Glutamatergic neuron (in vitro differentiated cells): ENCODE results near the gene KCTD5. TPM values are rescaled to one million over a fixed set of nuclear protein-coding genes. Genes with fewer than 3 reads are reported as not detected.

Experiments
- DNase-seq: peaks from one replicate; pipeline ENCODE4 v3.0.0; 2022
- H3K27ac Mint-ChIP-seq: one replicate; pipeline ENCODE4 v1.8.0; 2020; ENCODE audit warnings: mild to moderate bottlenecking, mixed read lengths, inconsistent platforms; ENCODE audit not compliant: unreplicated experiment
- H3K27me3 Mint-ChIP-seq: one replicate; pipeline ENCODE4 v1.8.0; 2020; ENCODE audit warnings: mild to moderate bottlenecking, moderate library complexity, mixed read lengths, inconsistent platforms; ENCODE audit not compliant: unreplicated experiment
- H3K36me3 Mint-ChIP-seq: one replicate; pipeline ENCODE4 v1.8.0; 2020; ENCODE audit warnings: mild to moderate bottlenecking, mixed read lengths, inconsistent platforms; ENCODE audit not compliant: unreplicated experiment
- H3K4me1 Mint-ChIP-seq: one replicate; pipeline ENCODE4 v1.8.0; 2020; ENCODE audit warnings: mild to moderate bottlenecking, low read depth, mixed read lengths, inconsistent platforms; ENCODE audit not compliant: unreplicated experiment
- H3K4me3 Mint-ChIP-seq: one replicate; pipeline ENCODE4 v1.8.0; 2020; ENCODE audit warnings: mild to moderate bottlenecking, mixed read lengths, inconsistent platforms; ENCODE audit not compliant: unreplicated experiment
- H3K9me3 Mint-ChIP-seq: one replicate; pipeline ENCODE4 v1.8.0; 2020; ENCODE audit warnings: mild to moderate bottlenecking, moderate library complexity, mixed read lengths, inconsistent platforms; ENCODE audit not compliant: unreplicated experiment
- total RNA-seq: library from RNA; stranded (reverse); fragmentation: NEBNext Ultra II Directional; extraction: Animal tissue kit (Norgen Biotek cat#: 25700); gene quantifications from one replicate; pipeline ENCODE4 v1.2.1, GENCODE V29; 2021; ENCODE audit not compliant: unreplicated experiment
- TF ChIP-seq, protein P1 (sequence below): fragments of 200-600 bp; sonication (generic); IDR thresholded peaks from one replicate; pipeline ENCODE4 v1.5.0; 2021; ENCODE audit not compliant: partially characterized antibody, unreplicated experiment

KCTD5 gene
- total RNA-seq, 1 donor from 2014 or later = 41.2 TPM

DNA sequence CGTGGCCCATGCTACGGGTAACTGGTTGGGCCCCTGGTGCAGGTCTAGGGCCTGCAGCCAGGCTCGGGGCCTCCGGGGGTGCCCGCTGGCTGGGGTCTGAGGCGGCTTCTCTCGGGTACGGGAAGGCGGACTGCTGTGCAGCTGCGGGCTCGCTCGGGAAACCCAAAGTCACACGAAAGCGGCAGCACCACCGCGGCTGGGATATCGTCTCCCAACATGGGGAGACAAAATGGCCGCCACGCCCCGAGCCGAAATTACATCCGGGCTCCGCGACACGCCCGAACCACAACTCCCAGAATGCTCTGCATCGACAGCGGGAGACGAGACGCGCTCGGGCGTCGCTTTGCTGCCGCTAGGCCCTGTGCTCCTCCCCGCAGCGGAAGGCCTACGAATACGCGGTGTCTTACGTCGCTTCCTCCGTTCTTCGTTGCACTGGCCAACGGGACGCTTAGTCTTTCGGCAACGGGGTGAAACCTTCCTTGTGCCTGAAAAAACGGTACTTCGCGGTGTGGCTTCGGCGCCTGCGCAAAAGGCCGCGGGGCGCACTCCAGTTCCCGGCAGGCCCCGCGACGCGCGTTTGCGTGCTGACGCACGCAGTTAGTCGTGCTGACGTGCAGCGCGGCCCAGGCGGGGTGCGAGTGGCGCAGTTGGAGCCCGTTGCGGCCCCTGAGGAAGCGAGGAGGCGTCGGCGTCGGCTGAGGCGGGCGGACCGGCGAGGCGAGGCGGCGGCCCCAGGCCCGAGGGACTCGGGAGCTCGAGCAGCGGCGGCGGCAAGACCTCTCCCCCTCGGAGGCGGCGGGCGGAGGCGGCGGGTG lies 69.9 kb downstream of the KCTD5 start, which contains the start of gene SRRM2:
Gene SRRM2, plus strand, starts transcription at position 604 of the 815 bp plus-strand sequence. CDS start 3,727 bp downstream, outside the sequence.
- DNase-seq = peak; percentile 95
- H3K36me3 Mint-ChIP-seq = no peaks in the 10 kb centered on the region
- H3K9me3 Mint-ChIP-seq = peaks cover 23% of the 10 kb centered on the region
- peaks cover 33% of the 10 kb centered on the region for H3K4me1 Mint-ChIP-seq
- peak within 1 kb of the TSS; percentile 99 for H3K27ac Mint-ChIP-seq
- TF ChIP-seq, protein P1, sequence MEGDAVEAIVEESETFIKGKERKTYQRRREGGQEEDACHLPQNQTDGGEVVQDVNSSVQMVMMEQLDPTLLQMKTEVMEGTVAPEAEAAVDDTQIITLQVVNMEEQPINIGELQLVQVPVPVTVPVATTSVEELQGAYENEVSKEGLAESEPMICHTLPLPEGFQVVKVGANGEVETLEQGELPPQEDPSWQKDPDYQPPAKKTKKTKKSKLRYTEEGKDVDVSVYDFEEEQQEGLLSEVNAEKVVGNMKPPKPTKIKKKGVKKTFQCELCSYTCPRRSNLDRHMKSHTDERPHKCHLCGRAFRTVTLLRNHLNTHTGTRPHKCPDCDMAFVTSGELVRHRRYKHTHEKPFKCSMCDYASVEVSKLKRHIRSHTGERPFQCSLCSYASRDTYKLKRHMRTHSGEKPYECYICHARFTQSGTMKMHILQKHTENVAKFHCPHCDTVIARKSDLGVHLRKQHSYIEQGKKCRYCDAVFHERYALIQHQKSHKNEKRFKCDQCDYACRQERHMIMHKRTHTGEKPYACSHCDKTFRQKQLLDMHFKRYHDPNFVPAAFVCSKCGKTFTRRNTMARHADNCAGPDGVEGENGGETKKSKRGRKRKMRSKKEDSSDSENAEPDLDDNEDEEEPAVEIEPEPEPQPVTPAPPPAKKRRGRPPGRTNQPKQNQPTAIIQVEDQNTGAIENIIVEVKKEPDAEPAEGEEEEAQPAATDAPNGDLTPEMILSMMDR = no peak
- peaks cover 21% of the 10 kb centered on the region for H3K27me3 Mint-ChIP-seq
- H3K4me3 Mint-ChIP-seq = peak within 1 kb of the TSS; percentile 91

DNA sequence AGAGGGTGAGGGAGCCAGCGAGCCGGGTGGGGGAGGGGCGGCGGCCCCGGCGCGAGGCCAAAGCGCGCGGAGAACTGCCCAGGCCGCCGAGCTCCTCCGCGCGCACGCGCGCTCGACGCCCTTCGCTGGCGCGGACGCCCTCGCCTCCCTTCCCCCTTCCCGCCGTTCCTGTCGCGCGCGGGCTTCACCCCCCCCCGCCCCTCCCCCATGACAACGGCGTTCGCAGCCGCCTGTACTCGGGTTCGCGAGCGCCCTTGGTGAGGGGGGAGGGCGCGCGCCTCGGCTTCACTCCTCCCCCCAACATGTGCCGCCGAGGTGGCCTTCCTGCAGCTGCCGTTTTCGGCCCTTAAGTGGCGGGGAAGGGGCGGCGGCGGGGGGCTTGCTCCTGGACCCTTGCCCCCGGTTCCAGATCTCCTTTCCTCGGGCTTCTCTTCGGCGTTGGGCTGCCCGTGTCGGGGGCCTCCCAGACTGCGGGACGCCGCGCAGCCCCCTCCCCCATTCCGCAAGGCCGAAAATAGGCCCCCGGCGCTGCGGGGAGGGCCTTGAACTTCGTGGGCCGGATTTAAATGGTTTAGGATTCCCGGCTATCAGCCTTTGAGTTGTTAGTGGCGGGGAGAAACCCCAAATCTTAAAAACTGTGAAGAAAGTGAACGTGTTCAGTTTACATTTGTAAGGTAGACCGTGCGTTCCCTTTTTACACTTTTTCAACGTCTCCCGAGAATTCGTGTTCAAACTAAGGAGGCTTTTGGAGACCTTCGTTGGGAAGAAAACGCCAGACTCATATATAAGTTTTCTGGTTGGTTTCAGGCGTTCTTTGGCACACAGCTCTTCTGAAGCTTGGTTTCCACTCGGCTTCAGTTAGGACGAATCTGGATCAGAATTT lies 70.8 kb downstream of the KCTD5 start:
- Mint-ChIP-seq H3K4me1 (peaks cover 33% of the 10 kb centered on the region), H3K27ac (peak overlapping the region; percentile 73), H3K27me3 (peaks cover 21% of the 10 kb centered on the region), H3K4me3 (peak overlapping the region; percentile 91), H3K36me3 (no peaks in the 10 kb centered on the region), H3K9me3 (peaks cover 23% of the 10 kb centered on the region)
- peak; percentile 84 for DNase-seq
- TF ChIP-seq, protein P1 = no peak

DNA sequence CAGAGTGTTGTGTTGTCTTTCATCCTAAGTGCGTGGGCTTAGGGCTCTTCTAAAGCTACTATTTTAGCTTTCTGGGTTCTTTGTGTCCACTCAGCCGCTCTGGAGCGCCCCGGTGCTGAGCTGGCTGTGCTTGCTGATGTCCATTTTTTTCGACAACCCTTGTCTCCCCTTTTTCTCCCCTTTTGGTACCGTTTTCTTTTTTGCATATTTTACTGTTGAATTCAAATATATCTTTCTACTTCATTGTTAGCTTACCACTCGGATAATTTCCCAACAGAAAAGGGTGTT lies 71.4 kb downstream of the KCTD5 start:
- TF ChIP-seq, protein P1 = no peak
- Mint-ChIP-seq H3K27me3 (peaks cover 21% of the 10 kb centered on the region), H3K27ac (peak overlapping the region; percentile 73), H3K36me3 (no peaks in the 10 kb centered on the region), H3K4me1 (peaks cover 33% of the 10 kb centered on the region), H3K9me3 (peaks cover 23% of the 10 kb centered on the region), H3K4me3 (peak overlapping the region; percentile 91)
- DNase-seq = no peak

DNA sequence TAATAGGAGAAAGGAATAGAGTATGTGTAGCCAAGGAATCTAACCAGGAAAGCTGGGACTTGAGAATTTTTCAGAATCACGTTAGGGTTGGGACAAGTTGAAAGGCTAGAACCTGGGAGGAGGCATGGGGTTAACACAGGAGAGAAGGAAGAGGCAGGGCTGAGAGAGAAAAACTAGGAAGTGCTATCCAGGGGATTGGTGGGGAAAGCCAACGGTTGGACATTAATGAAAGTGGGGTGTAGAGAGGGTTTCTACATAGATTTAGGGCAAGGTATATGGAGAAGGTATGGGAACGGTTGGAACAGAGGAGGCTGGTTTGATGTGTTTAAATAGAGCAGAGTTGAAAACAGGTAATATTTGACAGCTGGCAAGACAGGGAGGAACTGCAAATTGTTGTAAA lies 72.8 kb downstream of the KCTD5 start:
- Mint-ChIP-seq H3K36me3 (peaks cover 8% of the 10 kb centered on the region), H3K27me3 (peaks cover 21% of the 10 kb centered on the region), H3K9me3 (peaks cover 22% of the 10 kb centered on the region), H3K4me1 (peaks cover 30% of the 10 kb centered on the region), H3K4me3 (peak overlapping the region; percentile 91), H3K27ac (peak overlapping the region; percentile 35)
- no peak for DNase-seq
- TF ChIP-seq, protein P1 = no peak
